HUDEP-2 (cell line): ENCODE measurements around the gene KRTAP10-7.
"Not testable (repeated sequence)": the region's sequence is repeated elsewhere in the genome, so short reads cannot be mapped to it uniquely, and the experiment has no call there.

Experiments
- DNase-seq, 76 experiments: peaks; one replicate each; lab custom pipeline; 2025; ENCODE audit not compliant: unreplicated experiment in 76 of 76; lab: John Stamatoyannopoulos, UW

The KRTAP10-7 gene

DNA sequence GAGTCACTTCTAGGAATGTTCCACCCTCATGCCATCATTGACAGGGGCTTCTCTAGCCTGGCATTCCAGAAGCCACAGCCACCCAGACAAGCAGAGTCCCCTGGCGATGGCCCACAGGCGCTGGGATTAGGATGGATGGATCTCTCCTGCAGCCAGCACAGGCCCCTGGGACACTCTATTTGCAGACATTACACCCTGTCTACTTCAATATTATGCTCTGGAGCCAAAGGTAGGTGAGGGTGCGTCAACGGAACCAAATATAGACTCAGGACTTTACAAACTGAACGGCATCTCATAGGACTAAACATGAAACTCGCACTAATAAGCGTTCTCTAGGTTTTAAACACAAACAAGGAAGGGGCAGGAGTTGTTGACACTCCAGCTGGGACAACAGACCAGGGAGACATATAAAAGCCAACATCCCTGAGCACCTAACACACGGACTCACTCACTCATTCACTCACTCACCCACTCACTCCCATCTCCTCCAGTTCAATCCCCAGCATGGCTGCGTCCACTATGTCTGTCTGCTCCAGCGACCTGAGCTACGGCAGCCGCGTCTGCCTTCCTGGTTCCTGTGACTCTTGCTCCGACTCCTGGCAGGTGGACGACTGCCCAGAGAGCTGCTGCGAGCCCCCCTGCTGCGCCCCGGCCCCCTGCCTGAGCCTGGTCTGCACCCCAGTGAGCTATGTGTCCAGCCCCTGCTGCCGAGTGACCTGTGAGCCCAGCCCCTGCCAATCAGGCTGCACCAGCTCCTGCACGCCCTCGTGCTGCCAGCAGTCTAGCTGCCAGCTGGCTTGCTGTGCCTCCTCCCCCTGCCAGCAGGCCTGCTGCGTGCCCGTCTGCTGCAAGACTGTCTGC, at the start of gene KRTAP10-7:
TSS of gene KRTAP10-7 (plus strand) at position 480 of the 861 bp plus-strand sequence. CDS start at position 505, 25 bp downstream.
- DNase-seq = not testable (repeated sequence)

- DNase-seq = no peak
Measured at GRCh38 chr21:44550807-44551206, 49.6 kb upstream of the KRTAP10-7 start.

DNA sequence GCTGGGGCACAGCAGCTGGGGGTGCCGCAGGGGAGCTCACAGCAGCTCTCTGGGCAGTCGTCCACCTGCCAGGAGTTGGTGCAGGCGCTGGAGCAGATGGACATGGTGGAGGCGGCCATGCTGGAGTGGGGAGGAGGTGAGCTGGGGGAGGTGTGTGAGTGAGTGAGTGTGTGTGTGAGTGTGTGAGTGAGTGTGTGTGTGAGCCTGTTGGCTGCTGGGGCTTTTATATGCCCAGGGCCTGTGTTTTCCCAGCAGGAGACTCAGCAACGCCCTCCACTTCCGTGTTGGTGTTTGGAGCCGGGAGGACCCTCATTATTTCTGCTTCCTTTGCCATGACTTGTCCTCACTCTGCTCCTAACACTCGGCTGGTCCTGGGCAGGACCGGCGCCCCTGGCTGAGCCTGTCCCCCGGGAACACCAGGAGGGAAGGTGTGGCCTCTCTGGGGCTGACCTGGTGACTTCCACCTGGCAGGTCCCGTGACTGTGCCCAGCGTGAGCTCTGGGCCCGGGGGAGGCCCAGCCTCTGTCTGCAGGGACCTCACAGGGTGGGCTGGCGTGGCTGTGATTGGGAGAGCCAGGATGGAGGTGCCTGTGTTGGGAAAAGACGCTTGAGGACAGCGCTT, 48.9 kb upstream of the KRTAP10-7 start, which contains the start of gene KRTAP10-2:
TSS of gene KRTAP10-2 (minus strand) at position 166 of the 622 bp plus-strand sequence. CDS start at position 119, 47 bp downstream.
- no peak for DNase-seq

- DNase-seq = no peak
Measured at GRCh38 chr21:44552136-44552535, 48.3 kb upstream of the KRTAP10-7 start.

- DNase-seq = no peak
Measured at GRCh38 chr21:44552681-44553080, 47.7 kb upstream of the KRTAP10-7 start.

GRCh38 chr21:44555200-44555875, 45.1 kb upstream of the KRTAP10-7 start:
- DNase-seq = no peak

DNA sequence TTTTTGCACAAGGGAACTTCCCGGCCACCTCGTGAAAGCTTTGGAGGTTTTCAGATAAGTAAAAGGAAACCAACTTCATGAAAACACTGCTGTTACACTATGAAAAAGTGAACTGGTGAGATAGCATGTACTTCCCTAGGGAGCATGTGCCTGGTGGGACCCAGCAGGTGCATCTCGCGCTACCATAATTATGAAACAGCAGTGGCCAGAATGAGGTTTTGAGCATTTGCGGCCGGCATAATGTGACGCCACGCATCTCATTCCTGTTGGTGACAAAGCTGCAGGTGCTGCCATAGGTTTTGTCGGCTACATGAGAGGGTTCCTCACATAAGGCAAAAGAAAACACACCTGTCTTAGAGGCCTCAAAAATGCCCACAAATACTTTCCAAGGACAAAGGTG, 43.5 kb upstream of the KRTAP10-7 start:
- no peak for DNase-seq

GRCh38 chr21:44557491-44558328, 42.7 kb upstream of the KRTAP10-7 start:
- no peak for DNase-seq

DNA sequence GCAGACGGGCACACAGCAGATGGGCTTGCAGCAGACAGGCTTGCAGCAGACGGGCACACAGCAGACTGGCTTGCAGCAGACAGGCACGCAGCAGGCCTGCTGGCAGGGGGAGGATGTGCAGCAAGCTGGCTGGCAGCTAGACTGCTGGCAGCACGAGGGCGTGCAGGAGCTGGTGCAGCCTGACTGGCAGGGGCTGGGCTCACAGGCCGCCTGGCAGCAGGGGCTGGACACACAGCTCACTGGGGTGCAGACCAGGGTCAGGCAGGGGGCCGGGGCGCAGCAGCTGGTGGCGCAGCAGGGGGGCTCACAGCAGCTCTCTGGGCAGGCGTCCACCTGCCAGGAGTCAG, 42.1 kb upstream of the KRTAP10-7 start:
- not testable (repeated sequence) for DNase-seq

GRCh38 chr21:44558695-44559094, 41.7 kb upstream of the KRTAP10-7 start, which contains the start of gene KRTAP10-3:
Gene KRTAP10-3 (minus strand): TSS chr21:44558795. CDS start chr21:44558715, 80 bp downstream.
- no peak for DNase-seq

GRCh38 chr21:44564099-44564498, 36.3 kb upstream of the KRTAP10-7 start:
- DNase-seq = no peak

- no peak for DNase-seq
Measured at GRCh38 chr21:44564886-44565598, 35.4 kb upstream of the KRTAP10-7 start.

- DNase-seq = no peak
Measured at GRCh38 chr21:44566403-44566802, 34.0 kb upstream of the KRTAP10-7 start.

GRCh38 chr21:44567481-44568171, 32.8 kb upstream of the KRTAP10-7 start:
- DNase-seq = no peak

GRCh38 chr21:44568261-44568660, 32.1 kb upstream of the KRTAP10-7 start:
- DNase-seq = no peak

GRCh38 chr21:44568667-44569556, 31.5 kb upstream of the KRTAP10-7 start:
- DNase-seq = no peak

GRCh38 chr21:44569861-44570517, 30.4 kb upstream of the KRTAP10-7 start:
- DNase-seq = no peak

- no peak for DNase-seq
Measured at GRCh38 chr21:44571296-44571695, 29.1 kb upstream of the KRTAP10-7 start.
